Measurements from ENCODE around the gene NALF2.

The NALF2 gene

GRCh38 chrX:69538321-69538876 is 34.3 kb downstream of the NALF2 start:
- Histone ChIP-seq H3K9me3 (ENCODE audit: control insufficient read depth, low read length) (peaks cover under 1% of the 10 kb centered on the region), H3K4ac (ENCODE audit: low read depth in 1 of 2, low read length in 2 of 2) (no peak overlapping the region), H4K91ac (ENCODE audit: low read length) (no peak overlapping the region), H4K8ac (ENCODE audit: low read length) (peak overlapping the region; percentile 15), H3K23ac (ENCODE audit: low read length in 2 of 2) (no peak overlapping the region), H3K79me1 (replicated peaks; ENCODE audit: low read length, poor library complexity, severe bottlenecking) (no peaks in the 10 kb centered on the region), H2AK5ac (ENCODE audit: low read length, severe bottlenecking) (no peak overlapping the region), H2BK120ac (ENCODE audit: low read depth, low read length) (peak overlapping the region; percentile 34), H2AFZ (ENCODE audit: low read depth, low read length) (peak overlapping the region; percentile 58), H3K4me2 (ENCODE audit: low read length, poor library complexity, severe bottlenecking) (peak overlapping the region; percentile 75), H3K4me1 (ENCODE audit: control insufficient read depth, insufficient read depth, low read depth, low read length) (no peaks in the 10 kb centered on the region), H2BK15ac (ENCODE audit: low read depth, poor library complexity, severe bottlenecking) (no peak overlapping the region), H3K27me3 (ENCODE audit: control insufficient read depth in 1 of 2, insufficient read depth in 1 of 2, low read length in 2 of 2) (peaks cover 0 to 79% of the 10 kb centered on the region in 2 experiments), H3K14ac (ENCODE audit: low read length in 2 of 2) (no peak overlapping the region), H3K36me3 (ENCODE audit: control insufficient read depth in 1 of 2, insufficient read depth in 2 of 2, low read depth in 1 of 2, low read length in 2 of 2) (no peaks in the 10 kb centered on the region), H2BK5ac (ENCODE audit: low read depth, low read length, poor library complexity, severe bottlenecking) (no peak overlapping the region), H3K18ac (ENCODE audit: low read depth in 1 of 2, low read length in 2 of 2) (no peak overlapping the region), H2BK12ac (ENCODE audit: low read length in 2 of 2) (no peak overlapping the region), H3K9ac (ENCODE audit: low read length) (peak overlapping the region; percentile 77), H3K27ac (ENCODE audit: low read length, poor library complexity, severe bottlenecking) (no peak overlapping the region), H3K4me3 (ENCODE audit: insufficient read depth in 1 of 2, low read depth in 1 of 2, low read length in 2 of 2) (peak overlapping the region in 1 of 2 experiments; percentile 67)
- peak; percentile 26 for DNase-seq
- 4% methylated on average over 43 of the region's 45 CpGs for WGBS

- 84% methylated on average over 3 of the region's 4 CpGs for WGBS
- DNase-seq, result no peak
- no peak overlapping the region for H3K14ac ChIP-seq (ENCODE audit: low read length in 2 of 2)
- no peak overlapping the region for H2BK120ac ChIP-seq (ENCODE audit: low read depth, low read length)
- H3K23ac ChIP-seq (ENCODE audit: low read length in 2 of 2), result no peak overlapping the region
- H3K18ac ChIP-seq (ENCODE audit: low read depth in 1 of 2, low read length in 2 of 2), result no peak overlapping the region
- no peaks in the 10 kb centered on the region for H3K79me1 ChIP-seq (replicated peaks; ENCODE audit: low read length, poor library complexity, severe bottlenecking)
- no peak overlapping the region for H4K8ac ChIP-seq (ENCODE audit: low read length)
- H3K36me3 ChIP-seq (ENCODE audit: control insufficient read depth in 1 of 2, insufficient read depth in 2 of 2, low read depth in 1 of 2, low read length in 2 of 2), result no peaks in the 10 kb centered on the region
- no peak overlapping the region for H4K91ac ChIP-seq (ENCODE audit: low read length)
- no peak overlapping the region for H2AK5ac ChIP-seq (ENCODE audit: low read length, severe bottlenecking)
- no peak overlapping the region for H3K27ac ChIP-seq (ENCODE audit: low read length, poor library complexity, severe bottlenecking)
- peaks cover 0 to 87% of the 10 kb centered on the region in 2 experiments for H3K27me3 ChIP-seq (ENCODE audit: control insufficient read depth in 1 of 2, insufficient read depth in 1 of 2, low read length in 2 of 2)
- H2BK15ac ChIP-seq (ENCODE audit: low read depth, poor library complexity, severe bottlenecking), result no peak overlapping the region
- no peaks in the 10 kb centered on the region for H3K4me1 ChIP-seq (ENCODE audit: control insufficient read depth, insufficient read depth, low read depth, low read length)
- no peaks in the 10 kb centered on the region for H3K9me3 ChIP-seq (ENCODE audit: control insufficient read depth, low read length)
- H2BK12ac ChIP-seq (ENCODE audit: low read length in 2 of 2), result no peak overlapping the region
- no peak overlapping the region for H3K4me3 ChIP-seq (ENCODE audit: insufficient read depth in 1 of 2, low read depth in 1 of 2, low read length in 2 of 2)
- H3K4me2 ChIP-seq (ENCODE audit: low read length, poor library complexity, severe bottlenecking), result no peak overlapping the region
- H3K9ac ChIP-seq (ENCODE audit: low read length), result no peak overlapping the region
- no peak overlapping the region for H3K4ac ChIP-seq (ENCODE audit: low read depth in 1 of 2, low read length in 2 of 2)
- H2BK5ac ChIP-seq (ENCODE audit: low read depth, low read length, poor library complexity, severe bottlenecking), result no peak overlapping the region
- H2AFZ ChIP-seq (ENCODE audit: low read depth, low read length), result no peak overlapping the region
Measured at GRCh38 chrX:69539437-69539836, 35.3 kb downstream of the NALF2 start.

DNA sequence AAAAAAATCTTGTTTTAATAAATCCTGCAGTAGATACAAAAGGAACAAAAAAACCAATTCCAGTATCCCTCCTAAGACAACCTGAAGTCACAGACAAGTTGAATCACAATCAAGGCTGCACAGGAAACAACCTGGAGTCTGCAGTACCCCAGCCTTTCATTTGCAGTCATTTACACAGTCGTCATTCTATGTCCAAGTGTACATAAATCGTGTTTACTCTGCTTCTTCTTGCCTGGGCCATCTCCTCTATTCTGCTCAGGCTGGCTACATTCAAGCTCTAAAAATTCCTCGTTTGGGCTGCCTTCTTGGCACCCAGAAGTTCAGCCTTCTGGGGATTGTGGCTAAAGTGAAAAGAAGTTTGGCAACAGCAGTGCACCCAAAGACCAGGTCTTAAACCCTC is 37.8 kb downstream of the NALF2 start:
- H3K14ac ChIP-seq (ENCODE audit: low read length in 2 of 2), result no peak overlapping the region
- H3K4me3 ChIP-seq (ENCODE audit: insufficient read depth in 1 of 2, low read depth in 1 of 2, low read length in 2 of 2), result no peak overlapping the region
- H3K27me3 ChIP-seq (ENCODE audit: control insufficient read depth in 1 of 2, insufficient read depth in 1 of 2, low read length in 2 of 2), result peaks cover 0 to 83% of the 10 kb centered on the region in 2 experiments
- DNase-seq, result no peak
- no peak overlapping the region for H2BK120ac ChIP-seq (ENCODE audit: low read depth, low read length)
- H2AFZ ChIP-seq (ENCODE audit: low read depth, low read length), result no peak overlapping the region
- no peak overlapping the region for H3K27ac ChIP-seq (ENCODE audit: low read length, poor library complexity, severe bottlenecking)
- no peaks in the 10 kb centered on the region for H3K79me1 ChIP-seq (replicated peaks; ENCODE audit: low read length, poor library complexity, severe bottlenecking)
- H2BK5ac ChIP-seq (ENCODE audit: low read depth, low read length, poor library complexity, severe bottlenecking), result no peak overlapping the region
- H3K9ac ChIP-seq (ENCODE audit: low read length), result no peak overlapping the region
- H2BK12ac ChIP-seq (ENCODE audit: low read length in 2 of 2), result no peak overlapping the region
- H3K23ac ChIP-seq (ENCODE audit: low read length in 2 of 2), result no peak overlapping the region
- peaks cover 6% of the 10 kb centered on the region for H3K9me3 ChIP-seq (ENCODE audit: control insufficient read depth, low read length)
- no CpG with 5 or more reads among the region's 3 CpGs for WGBS
- H3K4me1 ChIP-seq (ENCODE audit: control insufficient read depth, insufficient read depth, low read depth, low read length), result no peaks in the 10 kb centered on the region
- no peak overlapping the region for H4K91ac ChIP-seq (ENCODE audit: low read length)
- H3K4me2 ChIP-seq (ENCODE audit: low read length, poor library complexity, severe bottlenecking), result no peak overlapping the region
- H3K18ac ChIP-seq (ENCODE audit: low read depth in 1 of 2, low read length in 2 of 2), result no peak overlapping the region
- no peak overlapping the region for H2AK5ac ChIP-seq (ENCODE audit: low read length, severe bottlenecking)
- no peak overlapping the region for H2BK15ac ChIP-seq (ENCODE audit: low read depth, poor library complexity, severe bottlenecking)
- H3K4ac ChIP-seq (ENCODE audit: low read depth in 1 of 2, low read length in 2 of 2), result no peak overlapping the region
- no peaks in the 10 kb centered on the region for H3K36me3 ChIP-seq (ENCODE audit: control insufficient read depth in 1 of 2, insufficient read depth in 2 of 2, low read depth in 1 of 2, low read length in 2 of 2)
- H4K8ac ChIP-seq (ENCODE audit: low read length), result no peak overlapping the region

DNA sequence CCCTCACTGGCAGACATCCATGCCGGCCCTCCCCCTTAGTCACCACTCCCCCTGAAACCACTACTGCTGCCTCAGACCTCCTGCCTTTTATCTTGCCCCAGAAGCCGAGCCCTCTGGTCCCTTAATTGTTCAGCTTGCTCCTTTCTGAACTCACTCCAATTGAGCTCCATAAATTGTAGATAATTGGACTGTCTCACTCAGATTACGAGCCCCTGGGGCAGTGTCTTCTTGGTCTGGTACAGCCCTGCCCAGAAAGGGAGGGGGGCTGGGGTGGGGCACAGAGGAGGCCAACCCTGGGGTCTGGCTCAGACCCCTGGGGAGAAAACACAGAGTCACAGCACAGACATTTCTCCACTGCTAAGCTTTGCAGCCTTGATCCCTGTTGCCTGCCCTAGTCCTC is 39.4 kb downstream of the NALF2 start:
- H3K27me3 ChIP-seq (ENCODE audit: control insufficient read depth in 1 of 2, insufficient read depth in 1 of 2, low read length in 2 of 2), result peaks cover 0 to 82% of the 10 kb centered on the region in 2 experiments
- no peak overlapping the region for H3K23ac ChIP-seq (ENCODE audit: low read length in 2 of 2)
- no peak overlapping the region for H2BK5ac ChIP-seq (ENCODE audit: low read depth, low read length, poor library complexity, severe bottlenecking)
- no peaks in the 10 kb centered on the region for H3K36me3 ChIP-seq (ENCODE audit: control insufficient read depth in 1 of 2, insufficient read depth in 2 of 2, low read depth in 1 of 2, low read length in 2 of 2)
- no peak overlapping the region for H3K9ac ChIP-seq (ENCODE audit: low read length)
- no peak overlapping the region for H2AK5ac ChIP-seq (ENCODE audit: low read length, severe bottlenecking)
- no peak overlapping the region for H2BK120ac ChIP-seq (ENCODE audit: low read depth, low read length)
- H2BK15ac ChIP-seq (ENCODE audit: low read depth, poor library complexity, severe bottlenecking), result no peak overlapping the region
- no peak overlapping the region for H3K4me3 ChIP-seq (ENCODE audit: insufficient read depth in 1 of 2, low read depth in 1 of 2, low read length in 2 of 2)
- no peak overlapping the region for H3K27ac ChIP-seq (ENCODE audit: low read length, poor library complexity, severe bottlenecking)
- no peaks in the 10 kb centered on the region for H3K4me1 ChIP-seq (ENCODE audit: control insufficient read depth, insufficient read depth, low read depth, low read length)
- H3K79me1 ChIP-seq (replicated peaks; ENCODE audit: low read length, poor library complexity, severe bottlenecking), result no peaks in the 10 kb centered on the region
- H4K91ac ChIP-seq (ENCODE audit: low read length), result no peak overlapping the region
- no peak overlapping the region for H4K8ac ChIP-seq (ENCODE audit: low read length)
- peaks cover 16% of the 10 kb centered on the region for H3K9me3 ChIP-seq (ENCODE audit: control insufficient read depth, low read length)
- no peak overlapping the region for H2BK12ac ChIP-seq (ENCODE audit: low read length in 2 of 2)
- no peak overlapping the region for H3K4ac ChIP-seq (ENCODE audit: low read depth in 1 of 2, low read length in 2 of 2)
- no peak overlapping the region for H3K18ac ChIP-seq (ENCODE audit: low read depth in 1 of 2, low read length in 2 of 2)
- WGBS, result 0% methylated on average over 1 of the region's 3 CpGs
- no peak overlapping the region for H3K4me2 ChIP-seq (ENCODE audit: low read length, poor library complexity, severe bottlenecking)
- H3K14ac ChIP-seq (ENCODE audit: low read length in 2 of 2), result no peak overlapping the region
- H2AFZ ChIP-seq (ENCODE audit: low read depth, low read length), result no peak overlapping the region
- no peak for DNase-seq
